HFF-Myc (cell line): ENCODE measurements around the gene ZNF469.
"Not testable (repeated sequence)": the region's sequence is repeated elsewhere in the genome, so short reads cannot be mapped to it uniquely, and the experiment has no call there.

ENCODE experiments used
- DNase-seq: peaks from one replicate; pipeline ENCODE4 v3.0.0-alpha.2; 2011; ENCODE audit warnings: low read depth; ENCODE audit errors: extremely low read depth
- H3K4me3 ChIP-seq: replicated peaks from 2 replicates; pipeline ENCODE4 v1.5.1; 2011; ENCODE audit warnings: low read depth, mild to moderate bottlenecking, control low read depth, low read length
- TF ChIP-seq, protein P1 (sequence below): IDR thresholded peaks from 2 replicates; pipeline ENCODE4 v1.5.1; 2012; ENCODE audit warnings: mild to moderate bottlenecking, low read depth, low read length, control low read depth; ENCODE audit errors: missing control alignments

The ZNF469 gene

DNA sequence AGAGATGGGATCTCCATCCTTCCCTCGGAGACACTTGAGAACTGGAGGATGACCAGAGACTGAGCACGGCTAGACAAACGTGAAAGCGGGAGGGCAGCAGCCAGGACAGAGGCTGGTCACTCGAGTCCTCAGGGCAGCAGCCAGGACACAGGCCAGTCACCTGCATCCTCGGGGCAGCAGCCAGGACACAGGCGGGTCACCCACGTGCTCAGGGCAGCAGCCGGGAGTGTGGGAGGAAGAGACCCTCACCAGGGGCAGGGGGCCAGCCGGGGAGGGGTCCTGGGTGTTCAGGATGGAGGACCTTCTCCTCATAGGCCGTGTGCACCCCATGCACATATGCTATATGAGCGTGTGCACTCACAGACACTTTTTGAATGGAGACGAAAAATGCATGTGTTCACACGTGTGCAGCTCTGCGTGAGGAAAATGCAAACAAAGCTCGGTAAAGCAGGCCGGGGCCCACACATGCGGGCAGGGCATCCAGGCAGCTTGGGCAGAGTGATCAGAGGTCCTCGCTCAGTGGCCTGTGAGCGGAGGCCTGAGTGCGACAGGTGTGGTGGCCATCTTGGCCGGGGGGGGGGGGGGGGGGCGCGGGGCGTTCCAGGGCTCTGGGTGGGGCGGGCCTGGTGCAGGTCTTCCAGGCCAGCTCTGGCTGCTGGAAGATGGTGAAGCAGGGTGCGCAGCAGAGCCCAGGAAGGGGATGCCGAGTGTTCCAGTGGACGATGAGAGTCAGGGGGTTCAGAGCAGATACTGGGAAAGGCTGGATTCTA is 26.7 kb downstream of the ZNF469 start:
- H3K4me3 ChIP-seq, result no peak overlapping the region
- TF ChIP-seq, protein P1, sequence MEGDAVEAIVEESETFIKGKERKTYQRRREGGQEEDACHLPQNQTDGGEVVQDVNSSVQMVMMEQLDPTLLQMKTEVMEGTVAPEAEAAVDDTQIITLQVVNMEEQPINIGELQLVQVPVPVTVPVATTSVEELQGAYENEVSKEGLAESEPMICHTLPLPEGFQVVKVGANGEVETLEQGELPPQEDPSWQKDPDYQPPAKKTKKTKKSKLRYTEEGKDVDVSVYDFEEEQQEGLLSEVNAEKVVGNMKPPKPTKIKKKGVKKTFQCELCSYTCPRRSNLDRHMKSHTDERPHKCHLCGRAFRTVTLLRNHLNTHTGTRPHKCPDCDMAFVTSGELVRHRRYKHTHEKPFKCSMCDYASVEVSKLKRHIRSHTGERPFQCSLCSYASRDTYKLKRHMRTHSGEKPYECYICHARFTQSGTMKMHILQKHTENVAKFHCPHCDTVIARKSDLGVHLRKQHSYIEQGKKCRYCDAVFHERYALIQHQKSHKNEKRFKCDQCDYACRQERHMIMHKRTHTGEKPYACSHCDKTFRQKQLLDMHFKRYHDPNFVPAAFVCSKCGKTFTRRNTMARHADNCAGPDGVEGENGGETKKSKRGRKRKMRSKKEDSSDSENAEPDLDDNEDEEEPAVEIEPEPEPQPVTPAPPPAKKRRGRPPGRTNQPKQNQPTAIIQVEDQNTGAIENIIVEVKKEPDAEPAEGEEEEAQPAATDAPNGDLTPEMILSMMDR, result no peak
- DNase-seq, result no peak

DNA sequence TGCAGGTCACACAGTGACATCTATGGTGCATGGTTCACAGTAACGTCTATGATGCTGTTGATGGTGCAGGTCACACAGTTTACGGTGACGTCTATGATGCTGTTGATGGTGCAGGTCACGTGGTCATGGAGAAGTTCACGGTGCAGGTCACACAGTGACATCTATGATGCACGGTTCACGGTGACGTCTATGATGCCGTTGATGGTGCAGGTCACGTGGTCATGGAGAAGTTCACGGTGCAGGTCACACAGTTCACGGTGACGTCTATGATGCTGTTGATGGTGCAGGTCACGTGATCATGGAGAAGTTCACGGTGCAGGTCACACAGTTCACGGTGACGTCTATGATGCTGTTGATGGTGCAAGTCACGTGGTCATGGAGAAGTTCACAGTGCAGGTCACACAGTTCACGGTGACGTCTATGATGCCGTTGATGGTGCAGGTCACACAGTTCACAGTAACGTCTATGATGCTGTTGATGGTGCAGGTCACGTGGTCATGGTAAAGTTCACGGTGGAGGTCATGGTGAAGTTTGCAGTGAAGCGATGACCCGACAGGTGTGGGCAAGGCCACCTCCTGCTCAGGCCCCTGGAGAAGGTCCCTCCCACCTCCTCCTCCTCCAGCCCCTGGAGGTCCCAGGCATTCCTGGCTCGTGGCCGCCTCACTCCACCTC is 27.7 kb downstream of the ZNF469 start:
- DNase-seq, H3K4me3 ChIP-seq: not testable (repeated sequence)

DNA sequence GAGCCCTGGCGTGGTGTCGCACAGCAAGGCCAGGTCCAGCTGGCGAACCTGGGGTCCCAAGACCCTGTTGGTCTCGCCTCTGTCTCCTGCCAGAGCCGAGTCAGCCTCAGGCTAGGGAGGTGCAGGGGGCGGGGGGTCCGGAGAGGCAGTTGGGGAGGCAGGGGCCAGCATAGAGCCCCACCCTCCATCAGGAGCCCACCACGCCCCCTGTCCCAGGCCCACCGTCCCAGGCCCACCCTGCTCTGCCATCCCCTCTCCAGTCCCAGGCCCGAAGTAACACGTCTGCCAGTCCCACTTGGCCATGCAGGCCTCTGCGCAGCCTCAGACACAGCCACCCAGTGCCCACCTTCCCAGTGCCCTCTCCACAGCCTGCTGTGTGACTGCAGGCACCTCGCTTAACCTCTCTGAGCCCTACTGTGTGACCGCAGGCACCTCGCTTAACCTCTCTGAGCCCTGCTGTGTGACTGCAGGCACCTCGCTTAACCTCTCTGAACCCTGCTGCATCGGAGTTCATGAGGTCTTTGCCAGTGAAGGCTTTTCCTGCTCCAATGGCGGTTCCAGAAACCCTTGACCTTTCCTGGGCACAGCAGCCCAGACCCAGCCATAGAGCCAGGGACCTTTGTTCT is 29.3 kb downstream of the ZNF469 start:
- H3K4me3 ChIP-seq, result no peak overlapping the region
- no peak for DNase-seq
- TF ChIP-seq, protein P1, result no peak

DNA sequence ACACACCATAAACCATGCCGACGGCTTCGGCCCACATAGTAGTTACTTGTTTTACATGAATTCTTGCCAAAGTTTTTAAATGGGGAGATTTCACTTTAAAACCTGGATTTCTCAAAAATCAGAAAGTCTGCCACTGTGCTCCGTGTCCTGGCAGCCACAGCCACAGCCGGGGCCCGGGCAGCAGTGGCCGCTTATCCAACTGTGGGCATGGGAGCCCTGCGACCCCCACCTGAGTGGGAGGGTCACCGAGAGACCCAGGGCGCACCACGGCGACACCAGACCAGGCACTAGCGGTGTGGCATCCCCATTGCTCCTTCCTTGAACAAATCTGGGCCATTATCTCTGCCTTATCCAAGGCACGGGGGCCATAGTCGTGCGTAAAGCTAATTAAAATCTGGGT is 30.0 kb downstream of the ZNF469 start:
- H3K4me3 ChIP-seq, result no peak overlapping the region
- TF ChIP-seq, protein P1, result no peak
- no peak for DNase-seq

DNA sequence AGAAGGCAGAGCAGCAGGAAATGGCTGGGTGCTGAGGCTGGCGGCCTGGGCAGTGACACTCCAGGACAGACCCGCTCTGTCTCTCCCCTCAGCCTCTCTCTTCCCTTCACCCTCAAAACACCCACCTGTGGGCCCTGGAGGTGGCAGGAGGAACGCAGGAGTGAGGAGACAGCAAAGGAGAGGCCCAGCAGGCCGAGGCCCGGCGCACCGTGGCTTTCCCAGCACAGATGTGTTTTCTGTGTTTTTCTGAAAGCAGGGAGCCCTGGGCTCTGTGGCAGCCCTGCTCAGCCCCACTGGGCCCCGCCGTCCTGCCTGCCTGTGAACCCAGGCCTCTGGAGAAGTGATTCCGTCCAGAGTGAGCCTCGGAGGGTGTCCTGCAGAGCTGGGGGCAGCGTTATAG is 30.5 kb downstream of the ZNF469 start:
- H3K4me3 ChIP-seq, result no peak overlapping the region
- TF ChIP-seq, protein P1, result no peak
- DNase-seq, result no peak

DNA sequence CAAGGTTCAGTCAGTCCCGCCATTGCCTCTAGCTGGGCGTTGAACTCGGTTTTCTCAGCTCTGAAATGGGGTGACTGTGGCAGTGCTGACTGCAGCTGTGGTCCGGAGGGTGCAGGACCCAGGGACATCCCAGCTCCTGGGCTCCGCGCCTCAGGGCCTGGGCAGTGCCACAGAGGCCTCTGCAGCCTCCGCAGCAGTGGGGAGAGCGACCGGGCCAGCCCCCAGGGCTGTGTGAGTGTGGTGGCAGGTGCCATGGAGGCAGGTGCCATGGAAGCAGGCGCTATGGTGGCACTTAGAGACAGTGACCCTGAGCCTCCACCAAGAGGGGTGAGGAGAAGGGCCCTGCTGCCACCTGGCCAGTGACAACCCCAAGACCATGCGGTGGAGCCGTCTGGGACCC is 30.9 kb downstream of the ZNF469 start:
- DNase-seq, result no peak
- TF ChIP-seq, protein P1, result no peak
- no peak overlapping the region for H3K4me3 ChIP-seq
